Vagina (tissue), 2 donors: ENCODE measurements around the gene ACOX3. TPM values are rescaled to one million over a fixed set of nuclear protein-coding genes. Genes with fewer than 3 reads are reported as not detected.

ENCODE experiments used
- DNase-seq, 2 donors: peaks; one replicate each; pipeline ENCODE4 v3.0.0-alpha.2; 2017; ENCODE audit errors: extremely low spot score in 2 of 2
- H3K27ac ChIP-seq: fragments of 200-600 bp; sonication (generic); one replicate; pipeline ENCODE4 v1.5.1; 2019
- H3K27me3 ChIP-seq: fragments of 200-600 bp; sonication (generic); one replicate; pipeline ENCODE4 v1.5.1; 2019
- H3K36me3 ChIP-seq, 2 donors: fragments of 200-600 bp; sonication (generic); one replicate each; pipeline ENCODE4 v1.5.1; 2017 to 2019
- H3K4me1 ChIP-seq: fragments of 200-600 bp; sonication (generic); one replicate; pipeline ENCODE4 v1.5.1; 2019
- H3K4me3 ChIP-seq, 2 donors: fragments of 200-600 bp; sonication (generic); 1 replicate in 1 of 2; 2 replicates in 1 of 2; pipeline ENCODE4 v1.5.1; 2016 to 2019
- H3K9me3 ChIP-seq: fragments of 200-600 bp; sonication (generic); one replicate; pipeline ENCODE4 v1.5.1; 2019
- POLR2A ChIP-seq, 2 donors: fragments of 450-650 bp; IDR thresholded peaks; one replicate each; pipeline ENCODE4 v1.6.1; 2017; ENCODE audit warnings: antibody characterized with exemption in 2 of 2, mild to moderate bottlenecking in 2 of 2, moderate library complexity in 2 of 2
- POLR2AphosphoS5 ChIP-seq, 2 donors: sonication (generic); formaldehyde crosslinking; IDR thresholded peaks; one replicate each; pipeline ENCODE4 v1.9.0; 2017; ENCODE audit warnings: antibody characterized with exemption in 2 of 2, mild to moderate bottlenecking in 2 of 2, low read depth in 1 of 2; ENCODE audit not compliant: insufficient read depth in 1 of 2
- intact Hi-C: fragments of 100-400 bp; cut with DNase I; formaldehyde crosslinking; loops from one replicate; pipeline ENCODE4 v1.15.1; 2023
- total RNA-seq: library from RNA; depleted of rRNA; stranded (reverse); fragments of >200 nt; gene quantifications from one replicate; pipeline ENCODE4 v1.2.3, GENCODE V29; 2016
- TF ChIP-seq, protein P1 (sequence below), 3 experiments: fragments of 450-650 bp in 2 of 3; fragments of 200-600 bp in 1 of 3; sonication (generic) in 1 of 3; IDR thresholded peaks; one replicate each; pipeline ENCODE4 v1.5.1; 2017 to 2019; ENCODE audit warnings: antibody characterized with exemption in 3 of 3, mild to moderate bottlenecking in 2 of 3, moderate library complexity in 2 of 3

ACOX3 gene
- total RNA-seq, 1 donor from 2014 or later = 46.9 TPM

DNA sequence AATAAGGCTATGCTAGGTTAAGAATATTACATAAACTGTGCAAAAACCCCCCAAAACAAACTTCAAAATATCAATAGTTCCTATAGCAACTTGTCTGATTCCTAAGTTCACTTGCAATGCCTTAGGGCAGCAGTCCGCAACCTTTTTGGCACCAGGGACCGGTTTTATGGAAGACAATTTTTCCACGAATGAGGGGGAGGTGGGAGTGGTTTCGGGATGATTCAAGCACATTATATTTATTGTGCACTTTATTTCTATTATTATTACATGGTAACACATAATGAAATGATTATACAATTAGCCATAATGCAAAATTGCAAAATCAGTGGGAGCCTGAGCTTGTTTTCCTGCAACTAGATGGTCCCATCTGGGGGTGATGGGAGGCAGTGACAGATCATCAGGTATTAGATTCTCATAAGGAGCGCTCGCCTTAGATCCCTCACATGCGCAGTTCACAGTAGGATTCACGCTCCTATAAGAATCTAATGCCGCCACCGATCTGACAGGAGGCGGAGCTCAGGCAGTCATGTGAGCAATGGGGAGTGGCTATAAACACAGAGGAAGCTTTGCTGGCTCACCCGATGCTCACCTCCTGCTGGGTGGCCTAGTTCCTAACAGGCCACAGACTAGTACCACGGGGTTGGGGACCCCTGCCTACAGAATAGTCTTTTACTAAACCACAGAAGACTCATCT, 39.7 kb downstream of the ACOX3 start:
- peaks cover 0 to 32% of the 10 kb centered on the region in 2 donors for H3K36me3 ChIP-seq
- H3K4me3 ChIP-seq = no peak overlapping the region
- intact Hi-C loops = loop anchor here (10.0 kb wide), 1 partner anchor 126 kb away; no protein-coding TSS in a partner anchor
- no peaks in the 10 kb centered on the region for H3K9me3 ChIP-seq
- H3K27ac ChIP-seq = peak overlapping the region; percentile 76
- H3K4me1 ChIP-seq = peaks cover 23% of the 10 kb centered on the region
- no peak for DNase-seq
- TF ChIP-seq, protein P1, sequence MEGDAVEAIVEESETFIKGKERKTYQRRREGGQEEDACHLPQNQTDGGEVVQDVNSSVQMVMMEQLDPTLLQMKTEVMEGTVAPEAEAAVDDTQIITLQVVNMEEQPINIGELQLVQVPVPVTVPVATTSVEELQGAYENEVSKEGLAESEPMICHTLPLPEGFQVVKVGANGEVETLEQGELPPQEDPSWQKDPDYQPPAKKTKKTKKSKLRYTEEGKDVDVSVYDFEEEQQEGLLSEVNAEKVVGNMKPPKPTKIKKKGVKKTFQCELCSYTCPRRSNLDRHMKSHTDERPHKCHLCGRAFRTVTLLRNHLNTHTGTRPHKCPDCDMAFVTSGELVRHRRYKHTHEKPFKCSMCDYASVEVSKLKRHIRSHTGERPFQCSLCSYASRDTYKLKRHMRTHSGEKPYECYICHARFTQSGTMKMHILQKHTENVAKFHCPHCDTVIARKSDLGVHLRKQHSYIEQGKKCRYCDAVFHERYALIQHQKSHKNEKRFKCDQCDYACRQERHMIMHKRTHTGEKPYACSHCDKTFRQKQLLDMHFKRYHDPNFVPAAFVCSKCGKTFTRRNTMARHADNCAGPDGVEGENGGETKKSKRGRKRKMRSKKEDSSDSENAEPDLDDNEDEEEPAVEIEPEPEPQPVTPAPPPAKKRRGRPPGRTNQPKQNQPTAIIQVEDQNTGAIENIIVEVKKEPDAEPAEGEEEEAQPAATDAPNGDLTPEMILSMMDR (IDR thresholded peaks at IDR 0.05) = no peak
- no peak for TF ChIP-seq POLR2AphosphoS5 (IDR thresholded peaks at IDR 0.05; ENCODE audit: insufficient read depth in 1 of 2, low read depth in 1 of 2)
- TF ChIP-seq POLR2A (IDR thresholded peaks at IDR 0.05) = no peak
- H3K27me3 ChIP-seq = no peaks in the 10 kb centered on the region

DNA sequence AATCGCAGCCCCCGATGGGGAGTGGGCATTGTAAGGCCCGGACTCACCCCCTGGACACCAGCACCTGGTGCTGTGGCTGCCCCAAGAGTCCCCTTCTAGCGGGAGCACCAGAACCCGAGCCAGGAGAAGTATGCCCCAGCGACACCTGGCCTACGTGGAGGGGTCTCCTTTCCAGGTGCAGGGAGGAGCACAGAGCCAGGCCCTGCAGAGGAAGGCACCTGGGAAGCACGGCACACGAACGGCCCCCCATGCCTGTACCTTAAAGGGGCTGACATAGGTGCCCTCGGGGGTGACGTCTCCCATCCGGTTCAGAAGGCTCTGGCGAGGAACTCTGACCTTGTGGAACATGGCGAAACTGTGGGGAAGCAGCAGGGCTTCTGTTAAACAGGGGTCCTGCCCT, 41.2 kb downstream of the ACOX3 start:
- H3K4me3 ChIP-seq = no peak overlapping the region
- no peaks in the 10 kb centered on the region for H3K9me3 ChIP-seq
- H3K36me3 ChIP-seq = peaks cover 0 to 22% of the 10 kb centered on the region in 2 donors
- intact Hi-C loops = no loop called here
- no peaks in the 10 kb centered on the region for H3K27me3 ChIP-seq
- no peak overlapping the region for H3K27ac ChIP-seq
- H3K4me1 ChIP-seq = peaks cover 36% of the 10 kb centered on the region
- TF ChIP-seq POLR2A (IDR thresholded peaks at IDR 0.05) = no peak
- TF ChIP-seq, protein P1 (IDR thresholded peaks at IDR 0.05) = no peak
- TF ChIP-seq POLR2AphosphoS5 (IDR thresholded peaks at IDR 0.05; ENCODE audit: insufficient read depth in 1 of 2, low read depth in 1 of 2) = no peak
- DNase-seq = no peak

DNA sequence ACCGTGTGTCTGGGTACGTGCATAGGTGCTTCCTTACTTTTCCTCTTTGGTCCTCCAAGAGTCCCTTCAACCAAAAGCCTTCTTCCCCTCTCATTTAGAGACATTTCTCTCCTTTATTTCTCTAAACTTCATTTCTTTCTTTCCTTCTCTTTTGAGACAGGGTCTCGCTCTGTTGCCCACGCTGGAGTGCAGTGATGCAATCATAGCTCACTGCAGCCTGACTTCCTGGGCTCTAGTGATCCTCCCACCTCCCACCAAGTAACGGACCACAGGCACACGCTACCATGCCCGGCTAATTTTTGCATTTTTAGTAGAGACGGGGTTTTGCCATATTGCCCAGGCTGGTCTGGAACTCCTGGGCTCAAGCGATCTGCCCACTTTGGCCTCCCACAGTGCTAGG, 42.2 kb downstream of the ACOX3 start:
- intact Hi-C loops = no loop called here

DNA sequence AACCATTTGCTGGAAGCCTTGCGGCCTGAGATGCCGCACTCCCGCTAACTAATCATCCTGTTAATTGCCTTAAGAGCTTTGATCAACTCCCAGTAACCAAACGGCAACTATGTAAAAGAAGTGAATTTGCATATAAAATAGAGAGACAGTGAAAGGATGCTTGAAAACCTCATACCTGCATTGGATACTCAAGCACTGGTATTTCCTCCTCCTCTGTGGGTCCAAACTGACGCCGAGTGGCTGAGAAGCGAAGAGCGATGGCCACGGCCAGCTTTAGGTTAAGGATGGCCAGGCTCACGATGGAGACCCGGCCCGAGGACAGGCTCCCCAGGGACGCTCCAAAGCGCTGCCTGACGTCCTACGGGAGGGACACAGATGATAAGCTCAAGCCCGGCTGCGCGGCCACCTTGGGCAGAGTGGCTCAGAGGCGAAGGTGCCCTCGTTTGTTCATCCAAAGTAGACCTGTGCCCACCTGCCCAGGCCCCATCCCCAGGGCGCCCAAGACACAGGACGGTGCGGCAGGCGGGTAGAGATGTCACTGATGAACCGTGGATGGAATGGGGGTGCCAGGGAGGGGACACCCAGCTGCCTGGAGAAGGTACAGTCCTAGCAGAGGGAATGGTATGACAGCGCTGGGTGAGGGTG, 43.6 kb downstream of the ACOX3 start:
- Histone ChIP-seq H3K27me3 (no peaks in the 10 kb centered on the region), H3K27ac (no peak overlapping the region), H3K4me3 (no peak overlapping the region), H3K9me3 (no peaks in the 10 kb centered on the region), H3K4me1 (peaks cover 41% of the 10 kb centered on the region), H3K36me3 (peaks cover 0 to 17% of the 10 kb centered on the region in 2 donors)
- TF ChIP-seq POLR2A (IDR thresholded peaks at IDR 0.05) (no peak), POLR2AphosphoS5 (IDR thresholded peaks at IDR 0.05; ENCODE audit: insufficient read depth in 1 of 2, low read depth in 1 of 2) (no peak)
- TF ChIP-seq, protein P1 (IDR thresholded peaks at IDR 0.05) = no peak
- no peak for DNase-seq
- intact Hi-C loops = no loop called here

More for the DNA sequence above, 42.2 kb downstream of the ACOX3 start:
- no peak overlapping the region for H3K27ac ChIP-seq
- H3K36me3 ChIP-seq = peaks cover 0 to 17% of the 10 kb centered on the region in 2 donors
- no peaks in the 10 kb centered on the region for H3K27me3 ChIP-seq
- H3K4me3 ChIP-seq = no peak overlapping the region
- no peaks in the 10 kb centered on the region for H3K9me3 ChIP-seq
- DNase-seq = no peak
- H3K4me1 ChIP-seq = peaks cover 42% of the 10 kb centered on the region
- no peak for TF ChIP-seq POLR2A (IDR thresholded peaks at IDR 0.05)
- TF ChIP-seq POLR2AphosphoS5 (IDR thresholded peaks at IDR 0.05; ENCODE audit: insufficient read depth in 1 of 2, low read depth in 1 of 2) = no peak
- TF ChIP-seq, protein P1 (IDR thresholded peaks at IDR 0.05) = no peak
